PC-9 (cell line): ENCODE measurements around the gene L3MBTL3. TPM values are rescaled to one million over a fixed set of nuclear protein-coding genes. Genes with fewer than 3 reads are reported as not detected.

Source experiments
- BruUV-seq: library from RNA; stranded (reverse); fragments of 400-500 nt; replicated peaks from 2 replicates; lab custom pipeline; 2021; lab: Mats Ljungman, UMichigan
- CTCF ChIA-PET: fragments of 300-600 bp; sonication (Branson Sonifier 250); formaldehyde crosslinking; loops from one replicate; lab custom pipeline; 2022; ENCODE audit warnings: antibody characterized with exemption; lab: Charles Lee
- POLR2A ChIA-PET: fragments of 300-600 bp; sonication (Branson Sonifier 250); formaldehyde crosslinking; loops from one replicate; lab custom pipeline; 2022; ENCODE audit warnings: antibody characterized with exemption; ENCODE audit not compliant: unreplicated experiment; lab: Charles Lee
- DNase-seq, 2 experiments: peaks; one replicate each; pipeline versions ENCODE4 v3.0.0 to v3.0.0-alpha.2; 2015 to 2022; ENCODE audit warnings: mixed read lengths in 1 of 2
- H2AFZ ChIP-seq: fragments of 200-600 bp; sonication (generic); 2 replicates; pipeline ENCODE4 v1.8.1; 2017; ENCODE audit warnings: antibody characterized with exemption
- H3F3A ChIP-seq: fragments of 200-600 bp; sonication (generic); 2 replicates; pipeline ENCODE4 v1.8.1; 2017; ENCODE audit warnings: antibody characterized with exemption, mild to moderate bottlenecking, low read depth; ENCODE audit not compliant: insufficient read depth
- H3K27ac ChIP-seq: fragments of 200-600 bp; sonication (generic); 2 replicates; pipeline ENCODE4 v1.6.1; 2016; ENCODE audit warnings: mixed run types
- H3K27me3 ChIP-seq: fragments of 200-600 bp; sonication (generic); 2 replicates; pipeline ENCODE4 v1.6.1; 2016; ENCODE audit warnings: low read depth, mixed run types; ENCODE audit not compliant: insufficient read depth
- H3K36me3 ChIP-seq: fragments of 200-600 bp; sonication (generic); 2 replicates; pipeline ENCODE4 v1.6.1; 2016; ENCODE audit warnings: low read depth, mixed run types
- H3K4me1 ChIP-seq: fragments of 200-600 bp; sonication (generic); replicated peaks from 2 replicates; pipeline ENCODE4 v1.6.1; 2016; ENCODE audit warnings: mixed run types; ENCODE audit not compliant: insufficient read depth
- H3K4me2 ChIP-seq: fragments of 200-600 bp; sonication (generic); 2 replicates; pipeline ENCODE4 v1.6.1; 2017; ENCODE audit warnings: mixed run types
- H3K4me3 ChIP-seq: fragments of 200-600 bp; sonication (generic); 2 replicates; pipeline ENCODE4 v1.6.1; 2016; ENCODE audit warnings: mixed run types
- H3K79me2 ChIP-seq: fragments of 200-600 bp; sonication (generic); 2 replicates; pipeline ENCODE4 v1.6.1; 2017; ENCODE audit warnings: low read depth, mixed run types
- H3K9me2 ChIP-seq: fragments of 200-600 bp; sonication (generic); 2 replicates; pipeline ENCODE4 v1.8.1; 2017; ENCODE audit warnings: mild to moderate bottlenecking; ENCODE audit not compliant: insufficient read depth
- H3K9me3 ChIP-seq: fragments of 200-600 bp; sonication (generic); 2 replicates; pipeline ENCODE4 v1.8.1; 2016; ENCODE audit warnings: low read depth; ENCODE audit not compliant: insufficient read depth
- H4K20me1 ChIP-seq: fragments of 200-600 bp; sonication (generic); 2 replicates; pipeline ENCODE4 v1.8.1; 2017; ENCODE audit not compliant: insufficient read depth
- CTCF ChIP-seq: fragments of 200-600 bp; sonication (generic); conservative IDR thresholded peaks from 2 replicates; pipeline ENCODE4 v1.6.1; 2017; ENCODE audit warnings: mixed run types, antibody characterized with exemption, mild to moderate bottlenecking, moderate library complexity
- EZH2 ChIP-seq: fragments of 200-600 bp; sonication (generic); IDR thresholded peaks from 2 replicates; pipeline ENCODE4 v1.8.0; 2017; ENCODE audit warnings: antibody characterized with exemption, low read depth
- intact Hi-C: fragments of 100-400 bp; cut with micrococcal nuclease; formaldehyde crosslinking; loops from one replicate; pipeline ENCODE4 v1.10.0; 2022; ENCODE audit not compliant: unreplicated experiment
- total RNA-seq: library from RNA; stranded (reverse); gene quantifications from 2 replicates; pipeline ENCODE4 v1.2.3, GENCODE V29; 2021

L3MBTL3 gene
- total RNA-seq, 1 experiment from 2014 or later, result 6.1 TPM

GRCh38 chr6:130176378-130176777, 158.0 kb downstream of the L3MBTL3 start:
- Histone ChIP-seq H3K4me1 (peaks cover 5% of the 10 kb centered on the region), H3K27me3 (no peaks in the 10 kb centered on the region), H3K9me2 (no peaks in the 10 kb centered on the region), H3K9me3 (0 out of 2 replicates have a peak, but pooled peaks cover 3% of the 10 kb centered on the region), H3F3A (no peaks in the 10 kb centered on the region; the same call in 1 of the 2 replicates), H3K79me2 (no peaks in the 10 kb centered on the region), H2AFZ (no peak overlapping the region), H3K36me3 (no peaks in the 10 kb centered on the region), H4K20me1 (no peaks in the 10 kb centered on the region), H3K4me3 (no peak overlapping the region), H3K4me2 (no peak overlapping the region), H3K27ac (no peak overlapping the region)
- intact Hi-C loops, result no loop called here
- BruUV-seq, result no TSS peak
- peak in 1 of 2 experiments; percentile 15 for DNase-seq
- CTCF ChIA-PET, result no interaction called here
- TF ChIP-seq EZH2, result no peak
- no peak for TF ChIP-seq CTCF
- POLR2A ChIA-PET, result no interaction called here

DNA sequence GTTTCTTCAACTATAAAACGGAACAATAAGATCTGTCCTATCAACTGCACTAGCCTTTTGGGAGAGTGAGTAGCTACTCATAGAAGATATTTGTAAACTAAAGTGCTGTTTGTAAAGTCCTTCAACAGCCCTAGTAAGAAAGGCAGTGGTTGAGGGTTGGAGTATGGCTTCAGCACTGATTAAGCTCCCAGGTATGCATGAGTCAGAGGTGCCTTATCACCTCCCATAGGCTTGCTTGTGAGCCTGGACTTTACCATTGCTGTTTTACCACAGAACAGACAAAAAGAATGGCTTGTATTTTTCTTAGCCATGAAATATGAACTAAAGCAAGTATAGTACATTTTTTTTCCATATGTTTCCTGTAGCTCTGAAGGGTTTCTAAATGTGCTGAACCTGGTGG, 160.3 kb downstream of the L3MBTL3 start:
- intact Hi-C loops, result no loop called here
- ChIA-PET CTCF (interaction anchor here (0.7 kb wide), 1 partner anchor 11 kb away, joined by 5 read pairs; no protein-coding TSS in a partner anchor), POLR2A (no interaction called here)
- no peak for TF ChIP-seq EZH2
- no peak for TF ChIP-seq CTCF
- no peaks in the 10 kb centered on the region for H3K36me3 ChIP-seq
- H3F3A ChIP-seq, result no peaks in the 10 kb centered on the region; the same call in 1 of the 2 replicates
- DNase-seq, result peak; percentile 59 to 63
- H3K79me2 ChIP-seq, result no peaks in the 10 kb centered on the region
- peaks cover 5% of the 10 kb centered on the region for H3K4me1 ChIP-seq
- H3K9me2 ChIP-seq, result no peaks in the 10 kb centered on the region
- H3K27me3 ChIP-seq, result no peaks in the 10 kb centered on the region
- 0 out of 2 replicates have a peak, but pooled peaks cover 3% of the 10 kb centered on the region for H3K9me3 ChIP-seq
- no peak overlapping the region; the same call in 1 of the 2 replicates for H3K4me2 ChIP-seq
- no peak overlapping the region for H3K4me3 ChIP-seq
- H2AFZ ChIP-seq, result no peak overlapping the region
- no peak overlapping the region for H3K27ac ChIP-seq
- no peaks in the 10 kb centered on the region for H4K20me1 ChIP-seq
- BruUV-seq, result no TSS peak

- BruUV-seq, result no TSS peak
- POLR2A ChIA-PET, result interaction anchor here (0.6 kb wide), 1 partner anchor 14 kb away, joined by 11 read pairs; no protein-coding TSS in a partner anchor
- intact Hi-C loops, result no loop called here
These were observed 164.1 kb downstream of the L3MBTL3 start for GRCh38 chr6:130182466-130182865.

More at GRCh38 chr6:130182466-130182865, 164.1 kb downstream of the L3MBTL3 start:
- peaks cover 5% of the 10 kb centered on the region for H3K4me1 ChIP-seq
- no peaks in the 10 kb centered on the region for H3K36me3 ChIP-seq
- no peak overlapping the region for H3K27ac ChIP-seq
- H3K4me3 ChIP-seq, result no peak overlapping the region
- no peak overlapping the region for H2AFZ ChIP-seq
- H3K9me2 ChIP-seq, result no peaks in the 10 kb centered on the region
- CTCF ChIA-PET, result no interaction called here
- no peaks in the 10 kb centered on the region; the same call in 1 of the 2 replicates for H3F3A ChIP-seq
- TF ChIP-seq EZH2, result no peak
- no peak for TF ChIP-seq CTCF
- H3K27me3 ChIP-seq, result no peaks in the 10 kb centered on the region
- H3K79me2 ChIP-seq, result no peaks in the 10 kb centered on the region
- no peak overlapping the region for H3K4me2 ChIP-seq
- no peaks in the 10 kb centered on the region for H4K20me1 ChIP-seq
- H3K9me3 ChIP-seq, result 0 out of 2 replicates have a peak, but pooled peaks cover 3% of the 10 kb centered on the region
- DNase-seq, result no peak
